Tibial nerve (tissue), 4 donors: ENCODE data around the gene KRTAP6-3. TPM values are rescaled to one million over a fixed set of nuclear protein-coding genes. Genes with fewer than 3 reads are reported as not detected.

Experiments used
- DNase-seq, 2 donors: peaks; one replicate each; pipeline ENCODE4 v3.0.0-alpha.2; 2019; ENCODE audit warnings: low spot score in 2 of 2
- H3K27ac ChIP-seq, 4 donors: fragments of 200-600 bp; sonication (generic) in 3 of 4; one replicate each; pipeline ENCODE4 v1.5.1; 2017 to 2019; ENCODE audit warnings: mild to moderate bottlenecking in 1 of 4
- H3K27me3 ChIP-seq, 2 donors: fragments of 200-600 bp; sonication (generic) in 1 of 2; one replicate each; pipeline versions ENCODE4 v1.5.1 to v1.6.0; 2017 to 2019
- H3K36me3 ChIP-seq, 3 donors: fragments of 200-600 bp; sonication (generic); one replicate each; pipeline ENCODE4 v1.5.1; 2018 to 2019
- H3K4me1 ChIP-seq, 4 donors: fragments of 200-600 bp; sonication (generic) in 3 of 4; one replicate each; pipeline ENCODE4 v1.5.1; 2017 to 2019
- H3K4me3 ChIP-seq, 4 donors: fragments of 200-600 bp; sonication (generic) in 3 of 4; one replicate each; pipeline ENCODE4 v1.5.1; 2017 to 2019; ENCODE audit warnings: mild to moderate bottlenecking in 1 of 4, moderate library complexity in 1 of 4
- H3K9me3 ChIP-seq, 4 donors: fragments of 200-600 bp; sonication (generic) in 3 of 4; one replicate each; pipeline ENCODE4 v1.5.1; 2017 to 2019
- CTCF ChIP-seq, 5 experiments: fragments of 200-600 bp in 3 of 5; fragments of 450-650 bp in 2 of 5; sonication (generic) in 3 of 5; IDR thresholded peaks; one replicate each; pipeline ENCODE4 v1.5.1; 2016 to 2019; ENCODE audit warnings: antibody characterized with exemption in 5 of 5, mild to moderate bottlenecking in 3 of 5, moderate library complexity in 2 of 5
- EP300 ChIP-seq, 2 donors: sonication (generic); formaldehyde crosslinking; IDR thresholded peaks; one replicate each; pipeline ENCODE4 v1.6.1; 2017; ENCODE audit warnings: antibody characterized with exemption in 2 of 2, mild to moderate bottlenecking in 1 of 2
- POLR2A ChIP-seq, 2 donors: fragments of 450-650 bp; IDR thresholded peaks; one replicate each; pipeline ENCODE4 v1.6.1; 2017; ENCODE audit warnings: antibody characterized with exemption in 2 of 2, mild to moderate bottlenecking in 2 of 2, moderate library complexity in 2 of 2
- WGBS, 2 donors: methylation state at CpG; one replicate each; pipeline ENCODE4 v1.1.5; 2018; 5-methylcytosine and 5-hydroxymethylcytosine counted together
- small RNA-seq: library from RNA; depleted of rRNA; stranded (forward); fragments of <200 nt; gene quantifications from one replicate; pipeline ENCODE3, GENCODE V24; 2016
- total RNA-seq, 4 donors: library from RNA; depleted of rRNA; stranded (reverse); fragments of >200 nt; gene quantifications; one replicate each; pipeline ENCODE4 v1.1.0, GENCODE V29; 2016

Gene KRTAP6-3
- total RNA-seq, 4 donors from 2014 or later: not detected

- no peaks in the 10 kb centered on the region for H3K9me3 ChIP-seq
- no peak for DNase-seq
- no peaks in the 10 kb centered on the region for H3K27me3 ChIP-seq
- H3K4me3 ChIP-seq: no peak within 1 kb of the TSS
- TF ChIP-seq CTCF (IDR thresholded peaks at IDR 0.05): no peak
- TF ChIP-seq POLR2A (IDR thresholded peaks at IDR 0.05): no peak
- TF ChIP-seq EP300 (IDR thresholded peaks at IDR 0.05): no peak
- no peak within 1 kb of the TSS for H3K27ac ChIP-seq
- WGBS, 2 donors: 94 to 100% methylated on average over 1 of the region's 1 CpG
- no peaks in the 10 kb centered on the region for H3K36me3 ChIP-seq
- no peaks in the 10 kb centered on the region for H3K4me1 ChIP-seq
Measured at GRCh38 chr21:30634906-30635305, 42.7 kb downstream of the KRTAP6-3 start, which contains the start of gene KRTAP20-2. Gene KRTAP20-2, plus strand, starts transcription at chr21:30635206. Its CDS starts 58 bp downstream, at chr21:30635264.

GRCh38 chr21:30638686-30639085 lies 46.4 kb downstream of the KRTAP6-3 start:
- no peak for TF ChIP-seq EP300 (IDR thresholded peaks at IDR 0.05)
- H3K36me3 ChIP-seq: no peaks in the 10 kb centered on the region
- no peak overlapping the region for H3K4me3 ChIP-seq
- WGBS, 2 donors: 85 to 88% methylated on average over 3 of the region's 3 CpGs
- H3K27ac ChIP-seq: no peak overlapping the region
- H3K4me1 ChIP-seq: no peaks in the 10 kb centered on the region
- DNase-seq: no peak
- H3K27me3 ChIP-seq: no peaks in the 10 kb centered on the region
- H3K9me3 ChIP-seq: no peaks in the 10 kb centered on the region

GRCh38 chr21:30642564-30642963 lies 50.3 kb downstream of the KRTAP6-3 start, which contains the start of gene KRTAP20-3:
Gene KRTAP20-3, plus strand, starts transcription at chr21:30642864.
- Histone ChIP-seq H3K9me3 (no peaks in the 10 kb centered on the region), H3K4me3 (no peak within 1 kb of the TSS), H3K27ac (no peak within 1 kb of the TSS), H3K4me1 (no peaks in the 10 kb centered on the region), H3K27me3 (no peaks in the 10 kb centered on the region), H3K36me3 (no peaks in the 10 kb centered on the region)
- no peak for DNase-seq
- 74 to 78% methylated on average over 2 of the region's 2 CpGs for WGBS, 2 donors
- TF ChIP-seq CTCF (IDR thresholded peaks at IDR 0.05): no peak
- TF ChIP-seq EP300 (IDR thresholded peaks at IDR 0.05): no peak
- TF ChIP-seq POLR2A (IDR thresholded peaks at IDR 0.05): no peak

Small RNAs within 50 kb of the gene (small RNA-seq; reads per million reads assigned to genes)
- gene KRTAP20-1 (not detected), gene KRTAP20-3 (not detected), gene KRTAP20-4 (not detected), gene KRTAP22-1 (not detected), gene KRTAP22-2 (not detected)

Other genes with a start within 250 kb of the KRTAP6-3 start
- gene KRTAP23-1, start 243.8 kb upstream of the KRTAP6-3 start, total RNA-seq: not detected
- gene KRTAP13-2, start 220.2 kb upstream of the KRTAP6-3 start, total RNA-seq: not detected
- not detected for gene KRTAP13-1, start 196.4 kb upstream of the KRTAP6-3 start, total RNA-seq
- gene KRTAP13-3, start 166.5 kb upstream of the KRTAP6-3 start, total RNA-seq: not detected
- not detected for gene KRTAP13-4, start 162.2 kb upstream of the KRTAP6-3 start, total RNA-seq
- not detected for gene KRTAP15-1, start 152.2 kb upstream of the KRTAP6-3 start, total RNA-seq
- not detected for gene KRTAP19-1, start 112.1 kb upstream of the KRTAP6-3 start, total RNA-seq
- not detected for gene KRTAP19-2, start 105.0 kb upstream of the KRTAP6-3 start, total RNA-seq
- gene KRTAP19-3, start 100.4 kb upstream of the KRTAP6-3 start, total RNA-seq: not detected
- not detected for gene KRTAP19-4, start 95.3 kb upstream of the KRTAP6-3 start, total RNA-seq
- not detected for gene KRTAP19-5, start 90.3 kb upstream of the KRTAP6-3 start, total RNA-seq
- gene KRTAP19-6, start 50.6 kb upstream of the KRTAP6-3 start, total RNA-seq: not detected
- not detected for gene KRTAP19-7, start 31.1 kb upstream of the KRTAP6-3 start, total RNA-seq
- not detected for gene KRTAP22-2, start 2.0 kb upstream of the KRTAP6-3 start, total RNA-seq
- gene KRTAP6-2, start 6.5 kb downstream of the KRTAP6-3 start, total RNA-seq: not detected
- not detected for gene KRTAP22-1, start 8.6 kb downstream of the KRTAP6-3 start, total RNA-seq
- gene KRTAP6-1, start 21.5 kb downstream of the KRTAP6-3 start, total RNA-seq: not detected
- not detected for gene KRTAP20-1, start 24.0 kb downstream of the KRTAP6-3 start, total RNA-seq
- gene KRTAP20-4, start 28.2 kb downstream of the KRTAP6-3 start, total RNA-seq: not detected
- gene KRTAP20-2, start 42.8 kb downstream of the KRTAP6-3 start, total RNA-seq: not detected
- gene KRTAP20-3, start 50.4 kb downstream of the KRTAP6-3 start, total RNA-seq: not detected
- gene KRTAP21-3, start 126.3 kb downstream of the KRTAP6-3 start, total RNA-seq: not detected
- gene KRTAP21-2, start 154.8 kb downstream of the KRTAP6-3 start, total RNA-seq: not detected
- not detected for gene KRTAP21-1, start 163.0 kb downstream of the KRTAP6-3 start, total RNA-seq
- not detected for gene KRTAP8-1, start 220.8 kb downstream of the KRTAP6-3 start, total RNA-seq
- gene KRTAP7-1, start 237.3 kb downstream of the KRTAP6-3 start, total RNA-seq: not detected